OCI-LY1 (cell line): ENCODE data around the gene TTC39C.

Experiments used
- H2AFZ ChIP-seq: fragments of 200-600 bp; sonication (generic), shearing (Covaris generic); 2 replicates; pipeline ENCODE4 v1.6.0; 2014; ENCODE audit warnings: antibody characterized with exemption, mild to moderate bottlenecking, low read length
- H3F3A ChIP-seq: fragments of 200-600 bp; sonication (generic), shearing (Covaris generic); 2 replicates; pipeline ENCODE4 v1.6.0; 2014; ENCODE audit warnings: mild to moderate bottlenecking, antibody characterized with exemption, low read length, moderate library complexity; ENCODE audit not compliant: insufficient read depth
- H3K27ac ChIP-seq: fragments of 200-600 bp; sonication (generic); 2 replicates; pipeline ENCODE4 v1.5.1; 2014; ENCODE audit warnings: low read length, mixed run types, mild to moderate bottlenecking, low read depth; ENCODE audit not compliant: poor library complexity, severe bottlenecking
- H3K27me3 ChIP-seq: fragments of 200-600 bp; sonication (generic); 2 replicates; pipeline ENCODE4 v1.6.0; 2014; ENCODE audit warnings: antibody characterized with exemption, mild to moderate bottlenecking, low read length, moderate library complexity; ENCODE audit not compliant: insufficient read depth
- H3K36me3 ChIP-seq: fragments of 200-600 bp; sonication (generic); 2 replicates; pipeline ENCODE4 v1.6.1; 2014; ENCODE audit warnings: mild to moderate bottlenecking, antibody characterized with exemption, low read length, moderate library complexity, mixed read lengths; ENCODE audit not compliant: insufficient read depth
- H3K4me1 ChIP-seq: fragments of 200-600 bp; sonication (generic); 2 replicates; pipeline ENCODE4 v1.5.1; 2014; ENCODE audit warnings: mild to moderate bottlenecking, low read length, moderate library complexity; ENCODE audit not compliant: insufficient read depth, severe bottlenecking
- H3K4me2 ChIP-seq: fragments of 200-600 bp; sonication (generic), shearing (Covaris generic); 2 replicates; pipeline ENCODE4 v1.6.1; 2014; ENCODE audit warnings: low read length
- H3K4me3 ChIP-seq: fragments of 200-600 bp; sonication (generic); 2 replicates; pipeline ENCODE4 v1.5.1; 2014; ENCODE audit warnings: low read length, low read depth, mild to moderate bottlenecking, mixed read lengths; ENCODE audit not compliant: poor library complexity, severe bottlenecking
- H3K79me2 ChIP-seq: fragments of 200-600 bp; shearing (Covaris generic); 2 replicates; pipeline ENCODE4 v1.6.1; 2016; ENCODE audit warnings: mixed run types, low read length, mixed read lengths; ENCODE audit not compliant: insufficient read depth
- H3K9ac ChIP-seq: fragments of 200-600 bp; sonication (generic), shearing (Covaris generic); 2 replicates; pipeline ENCODE4 v1.6.1; 2014; ENCODE audit warnings: mild to moderate bottlenecking, low read length, mixed read lengths
- H3K9me2 ChIP-seq: fragments of 200-600 bp; sonication (generic), shearing (Covaris generic); 2 replicates; pipeline ENCODE4 v1.6.1; 2014; ENCODE audit warnings: low read depth, mild to moderate bottlenecking, low read length, mixed read lengths
- H3K9me3 ChIP-seq: fragments of 200-600 bp; shearing (Covaris generic); 2 replicates; pipeline ENCODE4 v1.6.1; 2014; ENCODE audit warnings: low read length, mixed read lengths
- H4K20me1 ChIP-seq: fragments of 200-600 bp; sonication (generic), shearing (Covaris generic); 2 replicates; pipeline ENCODE4 v1.6.0; 2016; ENCODE audit warnings: mild to moderate bottlenecking, low read length; ENCODE audit not compliant: insufficient read depth
- CTCF ChIP-seq: fragments of 200-600 bp; sonication (generic), shearing (Covaris generic); IDR thresholded peaks from 2 replicates; pipeline ENCODE4 v1.5.1; 2017; ENCODE audit warnings: mild to moderate bottlenecking, antibody characterized with exemption, low read length, moderate library complexity, mixed read lengths
- EZH2 ChIP-seq: fragments of 200-600 bp; sonication (generic), shearing (Covaris generic); IDR thresholded peaks from 2 replicates; pipeline ENCODE4 v1.8.0; 2017; ENCODE audit warnings: borderline replicate concordance, mixed run types, mild to moderate bottlenecking, antibody characterized with exemption, low read length, moderate library complexity, mixed read lengths

The TTC39C gene

GRCh38 chr18:24055009-24055804 lies 40.7 kb downstream of the TTC39C start:
- Histone ChIP-seq H3K79me2 (no peaks in the 10 kb centered on the region), H3K9me2 (no peaks in the 10 kb centered on the region), H3F3A (no peaks in the 10 kb centered on the region), H3K27ac (no peak overlapping the region), H3K27me3 (no peaks in the 10 kb centered on the region), H3K4me3 (no peak overlapping the region), H3K9me3 (no peaks in the 10 kb centered on the region), H2AFZ (no peak overlapping the region), H4K20me1 (no peaks in the 10 kb centered on the region), H3K9ac (no peak overlapping the region), H3K4me1 (no peaks in the 10 kb centered on the region), H3K36me3 (no peaks in the 10 kb centered on the region), H3K4me2 (no peak overlapping the region)
- no peak for TF ChIP-seq EZH2
- no peak for TF ChIP-seq CTCF

- H3K79me2 ChIP-seq, result no peaks in the 10 kb centered on the region
- no peak overlapping the region for H3K27ac ChIP-seq
- H4K20me1 ChIP-seq, result no peaks in the 10 kb centered on the region
- H3K9me2 ChIP-seq, result no peaks in the 10 kb centered on the region
- H3K36me3 ChIP-seq, result no peaks in the 10 kb centered on the region
- H3K4me2 ChIP-seq, result no peak overlapping the region
- no peaks in the 10 kb centered on the region for H3K27me3 ChIP-seq
- no peaks in the 10 kb centered on the region for H3K9me3 ChIP-seq
- H3F3A ChIP-seq, result no peaks in the 10 kb centered on the region
- TF ChIP-seq EZH2 (no peak), CTCF (no peak)
- H3K4me1 ChIP-seq, result no peaks in the 10 kb centered on the region
- no peak overlapping the region for H3K4me3 ChIP-seq
- H3K9ac ChIP-seq, result no peak overlapping the region
- H2AFZ ChIP-seq, result no peak overlapping the region
These were observed 41.3 kb downstream of the TTC39C start for GRCh38 chr18:24055878-24056277.

GRCh38 chr18:24056506-24056905 lies 42.0 kb downstream of the TTC39C start:
- Histone ChIP-seq H4K20me1 (no peaks in the 10 kb centered on the region), H3K36me3 (no peaks in the 10 kb centered on the region), H3K4me3 (no peak overlapping the region), H3K4me1 (no peaks in the 10 kb centered on the region), H2AFZ (no peak overlapping the region), H3K9ac (no peak overlapping the region), H3K4me2 (no peak overlapping the region), H3K27me3 (no peaks in the 10 kb centered on the region), H3K79me2 (no peaks in the 10 kb centered on the region), H3K9me2 (no peaks in the 10 kb centered on the region), H3K9me3 (no peaks in the 10 kb centered on the region), H3F3A (no peaks in the 10 kb centered on the region), H3K27ac (no peak overlapping the region)
- TF ChIP-seq CTCF (no peak), EZH2 (no peak)
